Coronary artery (tissue), 2 donors: Measurements from ENCODE around the gene C3orf20.

Experiments used
- DNase-seq: peaks from one replicate; pipeline ENCODE4 v3.0.0-alpha.2; 2017; ENCODE audit warnings: low spot score
- H3K27ac ChIP-seq, 2 donors: fragments of 200-600 bp; sonication (generic); one replicate each; pipeline ENCODE4 v1.5.1; 2016 to 2019
- H3K4me3 ChIP-seq: fragments of 200-600 bp; sonication (generic); 2 replicates; pipeline ENCODE4 v1.5.1; 2016; ENCODE audit warnings: mild to moderate bottlenecking, moderate library complexity
- CTCF ChIP-seq: fragments of 200-600 bp; sonication (generic); IDR thresholded peaks from one replicate; pipeline ENCODE4 v1.5.1; 2019; ENCODE audit warnings: antibody characterized with exemption

C3orf20 gene

GRCh38 chr3:14717307-14717706 is 42.4 kb downstream of the C3orf20 start:
- Histone ChIP-seq H3K4me3 (no peak overlapping the region), H3K27ac (no peak overlapping the region)
- no peak for TF ChIP-seq CTCF
- no peak for DNase-seq

GRCh38 chr3:14718539-14718938 is 43.6 kb downstream of the C3orf20 start:
- TF ChIP-seq CTCF: no peak
- no peak for DNase-seq
- no peak overlapping the region for H3K4me3 ChIP-seq
- no peak overlapping the region for H3K27ac ChIP-seq

- Histone ChIP-seq H3K4me3 (no peak overlapping the region), H3K27ac (no peak overlapping the region)
- TF ChIP-seq CTCF: no peak
- no peak for DNase-seq
Observed at GRCh38 chr3:14719006-14719405, 44.1 kb downstream of the C3orf20 start.

GRCh38 chr3:14721126-14721864 is 46.4 kb downstream of the C3orf20 start:
- DNase-seq: no peak
- Histone ChIP-seq H3K4me3 (no peak overlapping the region), H3K27ac (no peak overlapping the region)
- no peak for TF ChIP-seq CTCF

GRCh38 chr3:14725013-14725412 is 50.1 kb downstream of the C3orf20 start:
- Histone ChIP-seq H3K4me3 (no peak overlapping the region), H3K27ac (peak overlapping the region; percentile 46 to 66)
- no peak for DNase-seq
- no peak for TF ChIP-seq CTCF

GRCh38 chr3:14725564-14726440 is 50.9 kb downstream of the C3orf20 start:
- H3K27ac ChIP-seq: peak overlapping the region; percentile 46 to 77
- no peak overlapping the region for H3K4me3 ChIP-seq
- no peak for TF ChIP-seq CTCF
- DNase-seq: peak; percentile 84
